GM18508 (cell line): ENCODE results near the gene C19orf25.
"Not testable (repeated sequence)": the region's sequence is repeated elsewhere in the genome, so short reads cannot be mapped to it uniquely, and the experiment has no call there.

Experiments
- ATAC-seq: cut with Tn5 transposase; IDR thresholded peaks from one replicate; pipeline ENCODE4 v1.9.1; 2021; ENCODE audit warnings: moderate number of reproducible peaks; ENCODE audit not compliant: insufficient read depth, unreplicated experiment

Gene C19orf25

DNA sequence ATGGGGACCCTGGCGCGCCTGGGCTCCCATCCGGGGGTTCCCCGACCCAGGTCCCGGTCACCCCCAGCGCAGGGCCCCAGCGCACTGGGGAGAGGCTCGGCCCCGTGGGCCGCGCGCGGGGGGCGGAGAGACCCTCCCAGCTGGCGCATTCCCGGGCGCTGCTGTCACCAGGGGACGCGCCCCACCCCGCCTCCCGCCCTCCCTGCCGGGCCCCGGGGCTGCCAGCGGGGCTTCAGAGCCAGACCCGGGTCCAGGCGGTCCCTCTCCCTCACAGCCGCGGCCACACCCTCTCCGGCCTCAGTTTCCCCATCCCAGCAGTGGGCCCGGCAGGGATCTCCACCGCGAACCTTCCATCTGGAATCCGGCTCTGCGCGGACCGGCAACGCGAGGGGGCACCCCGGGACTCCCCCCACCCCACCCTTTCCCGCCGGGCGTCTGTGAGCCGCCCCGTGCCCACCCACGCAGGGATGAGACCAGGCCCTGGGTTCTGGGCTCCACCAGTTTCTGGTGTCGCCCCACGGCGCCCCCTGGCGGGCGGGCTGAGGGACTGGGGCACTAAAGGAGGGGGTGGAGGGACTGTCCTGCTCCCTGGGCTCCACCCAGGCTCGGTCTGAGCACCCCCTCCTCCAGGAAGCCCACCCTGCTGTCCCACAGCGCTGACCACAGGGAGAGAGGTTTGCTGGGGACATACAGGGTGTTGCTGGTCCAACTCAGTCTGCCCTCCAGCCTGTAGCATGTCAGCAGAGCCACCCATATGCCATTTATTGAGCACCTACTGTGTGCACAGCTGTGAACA is 34.7 kb upstream of the C19orf25 start:
- ATAC-seq = no peak

DNA sequence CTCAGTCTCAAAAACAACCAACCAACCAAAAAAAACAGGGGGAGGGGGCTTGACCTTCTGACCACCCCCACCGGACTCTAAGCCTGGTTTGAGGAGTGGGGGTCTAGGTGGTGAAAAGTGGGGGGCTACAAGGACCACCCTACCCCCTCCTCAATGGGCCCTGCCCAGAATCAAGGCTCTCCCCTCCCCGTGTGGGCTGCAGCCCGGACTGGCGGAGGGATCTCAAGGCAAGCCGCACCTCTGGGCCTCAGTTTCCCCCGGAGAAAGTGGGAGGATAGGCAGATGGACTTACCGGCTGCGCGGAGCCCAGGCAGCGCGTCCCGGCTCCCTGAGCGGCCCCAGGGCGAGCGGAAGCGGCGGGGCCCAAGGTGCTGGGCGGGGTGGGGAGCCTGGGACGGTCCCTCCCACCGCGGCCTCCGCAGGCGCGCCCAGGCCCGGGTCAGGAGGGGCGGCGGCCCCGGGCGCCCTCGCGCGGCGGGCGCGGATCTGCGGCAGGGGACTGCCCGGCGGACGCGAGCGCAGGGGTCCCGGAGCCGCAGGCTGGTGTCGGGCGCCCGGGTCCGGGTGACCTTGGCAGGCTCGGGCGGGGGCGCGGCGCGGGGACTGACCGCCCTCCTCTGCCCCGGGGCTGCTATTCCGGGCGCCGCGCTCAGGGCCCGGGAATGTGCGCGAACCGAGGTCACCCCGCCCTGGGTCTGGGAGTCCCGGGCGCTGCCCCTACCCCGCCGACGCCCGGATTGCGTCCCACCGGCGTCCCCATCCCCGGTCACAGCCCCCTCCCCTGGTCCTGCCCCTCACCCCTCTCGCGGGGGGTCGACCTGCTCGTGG is 33.9 kb upstream of the C19orf25 start, which contains the start of gene ADAMTSL5:
Gene ADAMTSL5 (minus strand): TSS at position 349 of the 828 bp plus-strand sequence. CDS start 2,076 bp downstream, outside the sequence.
- no peak for ATAC-seq

DNA sequence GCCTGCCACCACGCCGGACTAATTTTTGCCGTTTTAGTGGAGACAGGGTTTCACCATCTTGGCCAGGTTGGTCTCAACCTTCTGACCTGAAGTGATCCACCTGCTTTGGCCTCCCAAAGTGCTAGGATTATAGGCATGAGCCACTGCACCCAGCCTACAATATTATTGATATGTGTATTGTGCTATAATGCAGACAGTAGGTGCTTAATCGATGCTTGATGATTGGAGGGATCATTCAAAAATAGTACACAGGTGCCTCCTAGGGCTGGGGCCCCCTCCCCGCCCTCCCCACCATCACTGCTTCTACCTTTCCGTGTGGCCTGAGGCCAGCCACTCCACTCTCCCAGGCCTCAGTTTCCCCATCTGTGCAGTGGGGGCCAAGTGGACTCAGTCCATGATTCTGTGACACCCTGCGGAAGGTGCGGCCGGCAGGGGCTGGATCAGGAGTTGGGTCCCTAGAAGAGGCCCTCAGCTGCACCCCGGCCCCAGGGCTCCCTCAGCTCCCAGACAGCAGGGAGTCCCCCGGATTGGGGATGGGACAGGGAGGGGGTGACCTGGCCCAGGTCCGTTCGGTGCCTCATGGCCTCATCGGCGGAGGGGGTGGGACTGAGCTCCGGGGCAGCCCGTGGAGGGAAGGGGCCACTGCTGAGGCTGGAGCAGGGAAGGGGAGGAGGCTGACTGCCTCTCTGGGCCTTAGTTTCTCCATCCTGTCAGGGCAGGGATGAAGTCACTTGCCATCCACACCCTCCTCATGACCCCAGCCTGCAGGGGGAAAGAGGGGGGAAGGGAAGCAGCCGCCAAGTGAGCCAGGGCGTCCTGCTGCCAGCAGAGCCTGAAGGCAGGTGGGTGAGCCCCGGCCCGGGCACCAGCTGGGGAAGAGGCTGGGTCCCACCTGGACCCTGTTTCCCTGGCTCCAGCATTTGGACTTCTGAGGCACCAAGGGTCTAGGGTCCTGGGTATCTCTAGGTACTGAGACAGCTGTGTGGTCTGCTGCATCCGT is 32.6 kb upstream of the C19orf25 start:
- no peak for ATAC-seq

DNA sequence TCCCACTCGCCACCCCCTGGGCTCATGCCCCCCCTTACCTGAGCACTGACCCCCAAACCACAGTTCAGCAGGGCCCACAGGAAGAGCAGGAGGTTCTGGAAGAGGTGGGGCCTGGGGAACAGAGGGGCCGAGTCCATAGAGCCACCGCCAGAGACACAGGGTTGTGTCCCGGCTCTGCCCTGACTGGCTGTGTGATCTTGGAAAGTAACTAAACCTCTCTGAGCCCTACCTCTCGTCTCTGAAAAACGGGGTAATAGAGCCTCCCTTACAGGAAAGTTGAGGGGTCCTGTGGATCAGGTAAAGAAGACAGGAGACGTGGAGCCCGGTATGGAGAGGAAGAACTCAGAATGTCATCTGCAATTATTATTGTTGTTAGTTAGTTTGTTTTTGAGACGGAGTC is 31.8 kb upstream of the C19orf25 start:
- ATAC-seq = no peak

DNA sequence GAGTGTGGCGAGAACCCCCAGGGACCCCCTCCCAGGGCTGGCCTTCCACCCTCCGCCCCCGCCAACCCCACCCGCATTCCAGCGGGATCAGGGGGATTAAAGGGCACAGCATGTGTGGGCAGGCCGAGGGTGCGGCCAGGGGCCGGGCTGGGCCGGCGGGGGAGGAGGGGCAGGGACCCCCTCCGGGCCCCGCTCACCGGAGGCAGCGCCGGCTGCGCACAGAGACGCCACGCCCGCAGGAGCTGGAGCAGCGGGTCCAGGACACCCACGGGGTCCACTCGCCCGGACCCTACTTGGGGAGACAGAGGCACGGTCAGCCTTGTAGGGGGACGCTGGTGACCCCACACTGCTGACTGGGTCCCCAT is 31.4 kb upstream of the C19orf25 start:
- ATAC-seq = no peak

DNA sequence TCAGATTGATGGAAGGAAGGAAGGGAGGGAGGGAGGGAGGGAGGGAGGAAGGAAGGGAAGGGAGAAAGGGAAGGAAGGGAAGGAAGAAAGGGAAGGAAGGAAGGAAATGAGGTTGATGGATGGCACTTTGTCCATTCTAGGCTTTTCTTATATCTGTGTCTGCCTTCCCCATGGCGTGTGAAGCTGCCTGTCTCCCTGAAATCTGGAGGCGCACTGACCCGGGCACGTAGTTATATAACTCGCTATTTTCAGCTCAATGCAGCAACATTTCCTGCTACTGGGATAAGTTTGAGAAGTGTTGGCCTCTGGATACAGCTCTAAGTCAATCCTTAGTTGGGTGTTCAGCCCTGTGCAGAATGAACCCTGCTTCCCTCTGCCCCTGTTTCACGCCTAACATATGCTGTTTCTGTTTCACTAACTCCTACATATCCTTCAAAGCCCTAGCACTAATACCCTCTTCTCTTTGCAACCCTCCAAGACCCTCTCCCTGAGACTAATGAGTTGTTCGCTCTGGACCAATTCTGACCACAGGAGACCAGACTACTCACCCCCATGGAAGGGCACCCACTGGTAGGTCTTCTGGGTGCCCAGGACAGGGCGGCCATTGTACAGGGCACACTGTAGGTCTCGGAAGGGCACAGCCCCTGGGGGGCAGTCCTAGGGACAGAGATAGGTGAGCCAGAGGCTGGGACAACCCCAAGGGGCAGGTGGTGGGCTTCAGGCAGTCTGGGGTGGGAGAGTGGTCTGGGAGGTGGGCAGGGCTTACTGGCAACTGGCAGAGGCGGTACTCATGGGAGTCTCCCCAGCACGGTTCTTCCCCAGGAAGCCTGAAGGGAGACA is 30.8 kb upstream of the C19orf25 start:
- ATAC-seq = no peak

DNA sequence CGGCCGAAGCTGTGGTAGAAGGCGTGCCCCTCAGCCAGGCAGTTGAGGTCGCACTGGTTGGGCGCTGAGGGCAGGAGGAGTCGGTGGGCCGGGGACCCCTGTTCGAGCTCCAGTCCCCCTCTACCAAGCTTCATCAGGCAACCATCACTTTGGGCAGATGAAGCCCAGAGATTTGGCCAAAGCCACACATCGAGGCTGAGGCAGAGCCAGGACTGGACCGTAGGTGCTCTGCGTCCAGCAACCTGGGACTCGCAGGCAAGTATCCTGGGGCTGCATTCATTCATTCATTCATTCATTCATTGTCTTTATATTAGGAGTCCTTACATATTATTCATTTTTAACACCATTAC is 29.5 kb upstream of the C19orf25 start:
- ATAC-seq = no peak

DNA sequence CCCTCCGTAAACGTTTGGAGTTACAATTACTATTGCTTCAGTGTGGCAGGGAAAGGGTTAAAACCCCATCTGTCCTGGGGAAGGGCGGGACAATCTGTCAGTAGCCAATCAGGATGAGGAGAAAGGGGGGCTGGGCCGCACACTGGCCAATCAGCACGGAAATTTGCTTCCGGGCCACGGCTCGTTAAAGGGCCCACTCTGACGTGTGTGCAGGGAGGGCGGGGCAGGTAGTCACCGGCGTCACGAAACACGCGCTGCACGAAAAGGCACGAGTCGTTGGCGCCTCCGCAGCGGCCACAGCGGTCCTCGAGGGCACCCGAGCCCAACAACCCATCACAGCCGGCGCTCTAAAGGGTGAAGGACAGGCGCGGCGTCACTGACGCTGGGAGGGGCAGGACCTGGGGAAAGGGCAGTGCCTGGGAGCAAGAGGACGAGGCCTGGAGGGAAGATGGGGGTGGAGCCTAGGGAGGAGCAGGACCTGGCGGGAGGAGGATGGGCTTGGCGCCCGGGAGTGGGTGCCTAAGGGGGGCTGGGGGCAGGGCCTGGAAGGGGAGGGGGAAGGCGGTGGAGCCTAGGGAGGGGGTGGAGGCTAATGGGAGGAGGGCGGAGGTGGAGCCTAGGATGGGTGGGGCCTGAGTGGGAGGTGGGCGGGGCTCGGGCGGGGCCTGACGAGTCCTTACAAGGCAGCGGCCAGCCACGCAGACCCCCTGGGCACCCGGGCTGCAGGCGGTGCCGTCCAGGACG is 28.9 kb upstream of the C19orf25 start:
- no peak for ATAC-seq

DNA sequence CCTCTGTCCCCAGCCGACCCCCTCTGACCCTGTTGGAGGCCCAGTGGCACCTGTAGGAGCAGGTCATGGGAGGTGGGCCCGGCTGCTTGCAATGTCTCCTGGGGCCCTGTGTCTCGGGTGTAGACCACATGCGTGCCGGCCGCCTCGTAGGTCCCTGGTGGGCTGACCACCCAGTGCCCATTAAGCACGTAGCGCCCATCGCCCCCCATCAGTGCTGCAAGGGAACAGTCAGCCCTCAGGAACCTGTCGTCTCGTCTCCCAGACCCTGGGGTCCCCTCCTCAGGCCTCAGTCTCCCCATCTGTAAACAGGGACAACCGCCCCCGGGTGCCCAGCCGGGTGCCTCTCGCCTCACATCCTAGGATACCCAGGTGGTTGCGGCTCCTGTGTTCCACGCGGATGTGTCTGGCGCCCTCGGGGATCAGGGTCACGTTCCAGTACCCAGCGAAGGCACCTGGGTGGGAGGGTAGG is 28.2 kb upstream of the C19orf25 start:
- no peak for ATAC-seq

DNA sequence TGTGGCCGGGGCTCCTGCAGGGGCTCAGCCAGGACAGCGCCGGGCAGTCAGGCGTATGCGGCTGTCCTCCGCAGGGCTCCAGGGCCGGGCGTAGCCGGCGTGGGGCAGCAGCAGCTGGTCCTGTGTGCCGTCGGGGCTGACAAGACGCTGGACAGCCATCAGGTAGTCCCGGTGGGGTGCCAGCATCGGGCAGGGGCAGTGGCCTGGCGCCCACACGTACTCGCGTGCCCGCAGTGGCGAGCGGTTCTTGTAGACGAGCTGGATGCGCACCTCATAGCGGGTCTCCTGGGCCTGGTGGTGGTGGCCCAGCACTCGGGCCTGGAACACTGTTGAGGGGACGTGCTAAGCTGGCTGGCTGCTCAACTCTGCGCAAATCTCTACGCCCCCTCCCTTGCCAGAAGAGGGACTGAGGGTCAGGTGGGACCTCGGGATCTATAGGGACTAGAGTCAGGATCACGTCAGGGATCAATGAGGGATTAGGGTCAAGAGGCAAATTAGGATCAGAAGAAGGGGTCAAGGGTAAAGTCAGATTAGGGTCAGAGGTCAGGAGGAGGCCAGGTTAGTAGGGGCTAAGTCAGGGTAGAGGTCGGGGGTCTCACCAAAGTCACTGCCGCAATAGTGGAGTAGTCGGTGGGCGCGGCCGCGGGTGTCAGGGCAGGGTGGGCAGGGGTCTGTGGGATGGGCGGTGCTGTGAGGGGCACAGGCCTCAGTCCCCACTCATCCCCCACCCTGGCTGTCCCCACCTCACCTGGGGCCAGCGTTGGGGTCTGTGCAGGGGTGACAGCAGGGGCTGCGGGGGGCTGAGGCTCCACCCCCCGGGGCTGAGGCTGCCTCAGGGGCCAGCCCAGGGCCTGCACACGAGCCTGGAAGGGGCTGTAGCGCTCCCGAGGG is 27.2 kb upstream of the C19orf25 start:
- ATAC-seq = no peak

DNA sequence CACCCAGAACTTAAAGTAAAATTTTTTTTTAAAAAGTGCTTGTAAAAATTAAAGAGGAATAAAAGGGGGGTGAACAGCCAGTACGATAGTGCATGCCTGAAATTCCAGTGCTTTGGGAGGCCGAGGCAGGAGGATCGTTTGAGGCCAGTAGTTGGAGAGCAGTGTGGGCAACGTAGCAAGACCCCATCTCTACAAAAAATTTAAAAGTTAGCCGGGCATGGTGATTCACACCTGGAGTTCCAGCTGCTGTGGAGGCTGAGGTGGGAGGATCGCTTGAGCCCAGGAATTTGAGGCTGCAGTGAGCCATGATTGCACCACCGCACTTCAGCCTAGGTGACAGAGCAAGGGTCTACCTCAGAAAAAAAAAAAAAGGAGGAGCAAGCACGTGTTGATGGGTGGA is 26.0 kb upstream of the C19orf25 start:
- no peak for ATAC-seq

DNA sequence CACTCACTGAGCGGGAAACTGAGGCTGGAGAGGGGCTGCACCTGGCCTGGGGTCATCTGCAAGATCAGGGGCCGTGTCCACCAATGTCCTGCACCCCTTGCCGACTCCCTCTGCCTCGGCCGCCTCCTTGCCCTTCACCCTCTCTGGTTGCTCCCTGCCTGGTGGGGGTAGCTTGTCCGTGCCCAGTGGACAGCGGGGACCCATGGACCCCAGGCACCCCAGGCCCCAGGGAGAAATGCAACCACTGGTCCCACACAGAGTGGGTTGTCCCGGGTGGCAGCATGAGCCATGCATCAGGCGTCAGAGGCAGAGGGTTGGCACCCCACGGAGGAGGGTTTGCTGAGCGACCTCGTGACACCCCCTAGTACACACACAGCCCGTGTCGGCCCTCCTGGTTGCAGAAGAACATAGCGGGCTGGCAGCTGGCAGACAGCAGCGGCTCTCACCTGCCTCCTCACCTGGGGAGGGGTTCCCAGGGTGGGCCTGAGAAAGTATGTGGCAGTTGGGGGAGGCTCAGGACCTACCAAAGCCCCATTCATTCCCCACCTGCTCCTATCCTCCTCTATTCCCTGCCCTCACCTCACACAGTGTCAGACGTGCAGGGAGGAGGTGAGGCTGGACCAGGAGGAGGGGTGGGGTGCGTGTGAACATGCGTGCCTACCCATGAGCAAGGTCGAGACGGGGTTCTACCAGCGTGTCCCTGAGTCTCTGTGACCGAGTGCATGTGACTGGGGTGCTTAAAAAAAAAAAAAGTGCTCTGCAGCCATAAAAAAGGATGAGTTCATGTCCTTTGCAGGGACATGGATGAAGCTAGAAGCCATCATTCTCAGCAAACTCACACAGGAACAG is 25.1 kb upstream of the C19orf25 start:
- ATAC-seq = no peak

DNA sequence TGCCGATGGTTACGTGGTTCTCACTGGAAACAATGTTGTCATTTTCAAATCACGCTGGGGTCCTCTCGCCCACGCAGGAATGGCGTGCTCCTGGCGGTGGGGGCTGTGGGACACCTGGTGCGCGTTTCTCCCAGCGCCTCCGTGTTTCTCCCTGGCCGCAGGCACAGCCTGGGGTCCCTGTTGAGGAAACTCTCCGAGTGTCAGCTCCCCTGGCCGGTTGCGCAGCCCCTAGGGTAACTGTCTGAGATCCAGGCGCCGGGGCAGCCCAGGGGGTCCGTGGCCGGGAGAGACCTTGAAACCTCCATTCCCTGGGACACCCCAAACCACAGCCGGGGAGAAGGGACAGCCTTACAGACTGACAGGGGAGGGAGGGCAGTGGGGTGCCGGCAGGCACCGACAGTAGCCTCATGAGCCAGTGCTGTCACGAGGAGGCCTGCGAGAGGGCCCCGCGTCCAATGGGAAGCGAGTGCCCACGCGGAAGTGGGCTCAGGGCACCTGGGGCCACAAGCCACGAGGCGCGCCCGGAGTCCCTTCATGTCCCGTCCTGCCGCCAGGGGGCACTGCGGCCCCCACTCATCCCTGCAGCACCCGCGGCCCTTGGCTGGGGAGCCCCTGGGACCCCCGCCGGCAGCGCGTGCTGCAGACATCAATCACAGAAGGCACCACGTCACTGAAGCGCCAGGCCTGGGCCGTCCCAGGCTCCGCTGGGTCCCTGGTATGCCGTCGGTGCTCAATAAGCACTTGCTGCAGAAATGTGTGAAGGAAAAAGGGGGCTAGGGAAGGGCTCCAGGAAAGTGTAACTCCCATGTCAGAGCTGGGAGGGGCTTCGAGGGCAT is 24.3 kb upstream of the C19orf25 start:
- no peak for ATAC-seq

DNA sequence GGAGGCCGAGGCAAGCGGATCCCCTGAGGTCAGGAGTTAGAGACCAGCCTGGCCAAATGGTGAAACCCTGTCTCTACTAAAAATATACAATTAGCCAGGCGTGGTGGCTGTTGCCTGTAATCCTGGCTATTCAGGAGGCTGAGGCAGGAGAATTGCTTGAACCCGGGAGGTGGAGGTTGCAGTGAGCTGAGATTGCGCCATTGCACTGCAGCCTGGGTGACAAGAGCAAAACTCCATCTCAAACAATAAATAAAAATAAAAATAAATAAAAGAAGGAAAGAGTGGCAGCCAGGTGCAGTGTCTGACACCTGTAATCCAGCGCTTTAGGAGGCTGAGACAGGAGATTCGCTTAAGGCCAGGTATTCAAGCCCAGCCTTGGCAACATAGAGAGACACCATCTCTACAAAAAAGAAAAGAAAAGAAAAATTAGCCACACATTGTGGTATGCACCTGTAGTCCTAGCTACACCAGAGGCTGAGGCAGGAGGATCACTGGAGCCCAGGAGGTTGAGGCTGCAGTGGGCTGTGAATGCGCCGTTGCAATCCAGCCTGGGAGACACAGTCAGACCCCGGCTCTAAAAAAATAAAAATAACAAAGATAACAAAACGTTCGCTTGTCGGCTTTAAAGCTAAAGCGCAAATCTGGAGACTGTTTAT is 23.5 kb upstream of the C19orf25 start:
- no peak for ATAC-seq

DNA sequence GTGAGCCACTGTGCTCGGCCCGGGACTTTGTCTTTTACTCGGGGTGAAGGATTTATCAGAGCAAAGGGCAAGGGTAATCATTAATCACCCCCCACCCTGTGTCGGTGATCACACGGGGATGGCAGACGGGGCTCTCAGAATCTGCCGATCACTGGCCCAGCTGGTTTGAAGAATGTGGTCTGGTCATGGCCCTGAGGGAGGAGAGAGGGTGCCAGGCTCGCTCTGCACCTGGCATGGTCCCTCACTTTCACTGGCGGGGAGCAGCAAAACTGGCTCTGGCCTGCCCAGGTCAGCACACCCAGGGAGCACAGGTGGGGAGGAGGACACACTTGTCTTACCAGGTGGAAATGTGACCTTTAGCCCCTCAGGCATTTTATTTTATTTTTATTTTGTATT is 22.2 kb upstream of the C19orf25 start:
- no peak for ATAC-seq

DNA sequence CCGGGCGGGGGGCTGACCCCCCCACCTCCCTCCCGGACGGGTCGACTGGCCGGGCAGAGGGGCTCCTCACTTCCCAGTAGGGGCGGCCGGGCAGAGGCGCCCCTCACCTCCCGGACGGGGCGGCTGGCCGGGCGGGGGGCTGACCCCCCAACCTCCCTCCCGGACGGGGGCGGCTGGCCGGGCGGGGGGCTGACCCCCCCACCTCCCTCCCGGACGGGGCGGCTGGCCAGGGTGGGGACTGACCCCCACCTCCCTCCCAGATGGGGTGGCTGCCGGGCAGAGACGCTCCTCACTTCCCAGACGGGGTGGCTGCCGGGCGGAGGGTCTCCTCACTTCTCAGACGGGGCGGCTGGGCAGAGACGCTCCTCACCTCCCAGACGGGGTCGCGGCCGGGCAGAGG is 20.2 kb upstream of the C19orf25 start:
- ATAC-seq = not testable (repeated sequence)
